ENCODE measurements around the gene SCN4B.

SCN4B gene

DNA sequence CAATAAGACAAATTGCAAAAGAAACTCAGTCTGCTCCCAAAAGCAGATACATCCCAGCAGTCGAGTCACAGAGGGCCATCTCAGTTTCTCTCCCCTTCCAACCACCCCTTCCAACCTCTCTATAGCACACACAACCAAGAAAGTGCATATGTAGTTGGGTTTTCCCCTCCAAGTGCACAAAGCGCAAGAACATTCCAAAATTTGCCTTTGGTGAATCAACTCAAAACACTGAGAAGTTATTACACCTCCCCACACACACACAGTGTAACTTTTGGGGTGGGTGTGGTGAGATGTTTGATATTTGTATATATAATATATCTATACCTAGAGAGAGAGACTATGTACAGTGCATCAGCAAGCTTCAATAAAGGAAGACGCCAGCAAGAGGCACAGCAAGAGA, 10.2 kb upstream of the SCN4B start:
- H4K8ac ChIP-seq (ENCODE audit: low read depth, low read length): no peak overlapping the region
- H2BK120ac ChIP-seq (ENCODE audit: low read depth, low read length): no peak overlapping the region
- no peaks in the 10 kb centered on the region for H3K9me3 ChIP-seq (replicated peaks in 1 of 2; ENCODE audit: control insufficient read depth in 2 of 2, insufficient read depth in 1 of 2, low read depth in 1 of 2, low read length in 2 of 2)
- H4K91ac ChIP-seq (ENCODE audit: low read depth, low read length, poor library complexity): no peak overlapping the region
- no peak overlapping the region for H3K18ac ChIP-seq (ENCODE audit: low read length)
- no peaks in the 10 kb centered on the region for H3K79me1 ChIP-seq (ENCODE audit: low read depth, low read length)
- no peak for DNase-seq (ENCODE audit: low spot score)
- no peak overlapping the region for H3K4me3 ChIP-seq (ENCODE audit: low read length in 2 of 2)
- H2BK12ac ChIP-seq (ENCODE audit: low read length): no peak overlapping the region
- H2AFZ ChIP-seq (ENCODE audit: low read length): no peak overlapping the region
- H2BK15ac ChIP-seq (ENCODE audit: low read length): no peak overlapping the region
- H3K4ac ChIP-seq (ENCODE audit: low read length): no peak overlapping the region
- no peak overlapping the region for H2AK5ac ChIP-seq (ENCODE audit: low read depth, low read length)
- no peak overlapping the region for H2BK5ac ChIP-seq (ENCODE audit: low read length)
- H3K27me3 ChIP-seq (ENCODE audit: control insufficient read depth in 3 of 3, insufficient read depth in 3 of 3, low read depth in 1 of 3, low read length in 3 of 3): peaks cover 0 to 89% (median 7%) of the 10 kb centered on the region in 3 experiments
- H3K14ac ChIP-seq (ENCODE audit: low read length): no peak overlapping the region
- no peak overlapping the region for H3K27ac ChIP-seq (replicated peaks; ENCODE audit: low read length)
- H3K4me2 ChIP-seq (ENCODE audit: insufficient read depth, low read length, poor library complexity, severe bottlenecking): no peak overlapping the region
- H3K23ac ChIP-seq (ENCODE audit: low read depth, low read length, poor library complexity): no peak overlapping the region
- H3K9ac ChIP-seq (ENCODE audit: low read depth, low read length, poor library complexity): no peak overlapping the region
- no peaks in the 10 kb centered on the region for H3K4me1 ChIP-seq (ENCODE audit: control insufficient read depth in 2 of 2, insufficient read depth in 1 of 2, low read depth in 1 of 2, low read length in 2 of 2)
- no CpG with 5 or more reads among the region's 3 CpGs for WGBS, 2 donors (ENCODE audit: extremely low coverage in 2 of 2, insufficient read length in 2 of 2, insufficient replicate concordance in 1 of 2)
- H3K36me3 ChIP-seq (replicated peaks in 1 of 2; ENCODE audit: control insufficient read depth in 2 of 2, insufficient read depth in 2 of 2, low read length in 2 of 2): no peaks in the 10 kb centered on the region

DNA sequence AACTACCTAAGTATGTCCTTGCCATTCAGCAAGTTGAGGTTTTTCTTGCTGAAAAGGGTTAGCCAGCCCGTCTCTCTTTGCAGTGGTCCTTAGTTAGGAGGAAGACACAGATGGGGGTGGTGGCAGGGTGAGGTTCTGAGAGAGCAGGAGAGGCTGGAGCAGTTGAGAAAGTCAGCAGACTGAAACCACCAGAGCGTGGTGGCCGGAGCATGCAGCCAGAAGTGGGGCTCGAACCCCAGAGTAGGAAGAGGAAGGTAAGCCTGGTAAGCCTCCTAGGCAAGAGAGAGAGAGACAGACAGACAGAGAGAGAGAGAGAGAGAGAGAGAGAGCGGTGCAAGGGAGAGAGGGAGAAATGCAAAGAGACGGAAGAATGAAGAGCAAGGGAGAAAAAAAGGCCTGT, 9.2 kb upstream of the SCN4B start:
- H3K18ac ChIP-seq (ENCODE audit: low read length): no peak overlapping the region
- no peaks in the 10 kb centered on the region for H3K9me3 ChIP-seq (replicated peaks in 1 of 2; ENCODE audit: control insufficient read depth in 2 of 2, insufficient read depth in 1 of 2, low read depth in 1 of 2, low read length in 2 of 2)
- no peak overlapping the region for H3K4ac ChIP-seq (ENCODE audit: low read length)
- H2BK15ac ChIP-seq (ENCODE audit: low read length): no peak overlapping the region
- H3K27ac ChIP-seq (replicated peaks; ENCODE audit: low read length): no peak overlapping the region
- peaks cover 0 to 4% of the 10 kb centered on the region in 2 donors for H3K4me1 ChIP-seq (ENCODE audit: control insufficient read depth in 2 of 2, insufficient read depth in 1 of 2, low read depth in 1 of 2, low read length in 2 of 2)
- H3K79me1 ChIP-seq (ENCODE audit: low read depth, low read length): no peaks in the 10 kb centered on the region
- no peak for DNase-seq (ENCODE audit: low spot score)
- H2AFZ ChIP-seq (ENCODE audit: low read length): no peak overlapping the region
- H3K27me3 ChIP-seq (ENCODE audit: control insufficient read depth in 3 of 3, insufficient read depth in 3 of 3, low read depth in 1 of 3, low read length in 3 of 3): peaks cover 0 to 90% (median 18%) of the 10 kb centered on the region in 3 experiments
- no peak overlapping the region for H3K14ac ChIP-seq (ENCODE audit: low read length)
- H2BK12ac ChIP-seq (ENCODE audit: low read length): no peak overlapping the region
- no peak overlapping the region for H2AK5ac ChIP-seq (ENCODE audit: low read depth, low read length)
- no CpG with 5 or more reads among the region's 6 CpGs for WGBS, 2 donors (ENCODE audit: extremely low coverage in 2 of 2, insufficient read length in 2 of 2, insufficient replicate concordance in 1 of 2)
- H2BK5ac ChIP-seq (ENCODE audit: low read length): no peak overlapping the region
- no peak overlapping the region for H3K23ac ChIP-seq (ENCODE audit: low read depth, low read length, poor library complexity)
- no peak overlapping the region for H2BK120ac ChIP-seq (ENCODE audit: low read depth, low read length)
- no peak overlapping the region for H3K4me3 ChIP-seq (ENCODE audit: low read length in 2 of 2)
- no peak overlapping the region for H3K9ac ChIP-seq (ENCODE audit: low read depth, low read length, poor library complexity)
- no peak overlapping the region for H4K91ac ChIP-seq (ENCODE audit: low read depth, low read length, poor library complexity)
- no peaks in the 10 kb centered on the region for H3K36me3 ChIP-seq (replicated peaks in 1 of 2; ENCODE audit: control insufficient read depth in 2 of 2, insufficient read depth in 2 of 2, low read length in 2 of 2)
- H4K8ac ChIP-seq (ENCODE audit: low read depth, low read length): no peak overlapping the region
- no peak overlapping the region for H3K4me2 ChIP-seq (ENCODE audit: insufficient read depth, low read length, poor library complexity, severe bottlenecking)

- no peak overlapping the region for H2AK5ac ChIP-seq (ENCODE audit: low read depth, low read length)
- no peak for DNase-seq (ENCODE audit: low spot score)
Observed at GRCh38 chr11:118157186-118157895, 4.7 kb upstream of the SCN4B start.

DNA sequence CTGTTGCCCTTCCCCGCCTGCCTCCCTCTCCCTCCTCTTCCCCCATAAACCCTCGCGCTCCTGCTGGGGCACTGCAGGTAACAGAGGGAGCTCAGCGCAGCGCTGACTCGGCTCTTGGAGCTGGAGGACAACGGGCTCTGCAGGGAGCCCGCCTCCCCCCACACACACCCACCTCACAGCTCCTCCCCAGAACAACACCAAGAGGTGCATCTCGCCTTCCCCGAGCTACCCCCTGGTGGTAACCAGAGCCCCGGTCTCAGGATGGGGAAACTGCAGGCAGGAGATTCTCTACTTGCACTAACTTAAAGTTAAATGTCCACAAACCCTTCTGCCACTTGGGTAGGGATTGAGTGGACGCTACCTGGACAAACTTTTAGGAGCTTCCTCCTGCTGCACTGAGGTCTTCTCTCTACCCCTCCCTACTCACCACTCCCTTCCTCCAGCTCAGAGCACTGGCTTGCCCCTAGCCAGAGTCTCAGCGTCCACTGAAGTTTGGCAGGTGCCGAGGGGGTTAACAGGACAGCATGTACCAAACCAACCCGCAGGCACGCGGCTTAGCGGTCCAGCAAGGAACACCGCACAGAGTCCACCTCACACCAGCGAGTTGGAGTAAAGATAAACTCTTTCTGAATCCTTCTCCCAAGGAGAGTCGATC, 4.0 kb upstream of the SCN4B start:
- Histone ChIP-seq H2BK15ac (ENCODE audit: low read length) (no peak overlapping the region), H3K18ac (ENCODE audit: low read length) (no peak overlapping the region), H3K4me2 (ENCODE audit: insufficient read depth, low read length, poor library complexity, severe bottlenecking) (peak overlapping the region; percentile 57), H2BK5ac (ENCODE audit: low read length) (no peak overlapping the region), H3K14ac (ENCODE audit: low read length) (no peak overlapping the region), H3K9ac (ENCODE audit: low read depth, low read length, poor library complexity) (no peak overlapping the region), H3K23ac (ENCODE audit: low read depth, low read length, poor library complexity) (peak overlapping the region; percentile 35), H3K4ac (ENCODE audit: low read length) (no peak overlapping the region), H4K91ac (ENCODE audit: low read depth, low read length, poor library complexity) (no peak overlapping the region), H2BK120ac (ENCODE audit: low read depth, low read length) (no peak overlapping the region), H2AK5ac (ENCODE audit: low read depth, low read length) (no peak overlapping the region), H3K4me1 (ENCODE audit: control insufficient read depth in 2 of 2, insufficient read depth in 1 of 2, low read depth in 1 of 2, low read length in 2 of 2) (peaks cover 3 to 23% of the 10 kb centered on the region in 2 donors), H3K79me1 (ENCODE audit: low read depth, low read length) (no peaks in the 10 kb centered on the region), H3K36me3 (replicated peaks in 1 of 2; ENCODE audit: control insufficient read depth in 2 of 2, insufficient read depth in 2 of 2, low read length in 2 of 2) (no peaks in the 10 kb centered on the region), H4K8ac (ENCODE audit: low read depth, low read length) (no peak overlapping the region), H3K27me3 (ENCODE audit: control insufficient read depth in 3 of 3, insufficient read depth in 3 of 3, low read depth in 1 of 3, low read length in 3 of 3) (peaks cover 0 to 97% (median 62%) of the 10 kb centered on the region in 3 experiments), H2AFZ (ENCODE audit: low read length) (no peak overlapping the region), H3K9me3 (replicated peaks in 1 of 2; ENCODE audit: control insufficient read depth in 2 of 2, insufficient read depth in 1 of 2, low read depth in 1 of 2, low read length in 2 of 2) (no peaks in the 10 kb centered on the region), H3K4me3 (ENCODE audit: low read length in 2 of 2) (no peak overlapping the region), H2BK12ac (ENCODE audit: low read length) (peak overlapping the region; percentile 26), H3K27ac (replicated peaks; ENCODE audit: low read length) (no peak overlapping the region)
- WGBS, 2 donors (ENCODE audit: extremely low coverage in 2 of 2, insufficient read length in 2 of 2, insufficient replicate concordance in 1 of 2): no CpG with 5 or more reads among the region's 21 CpGs
- DNase-seq (ENCODE audit: low spot score): no peak

More at GRCh38 chr11:118157186-118157895, 4.7 kb upstream of the SCN4B start:
- Histone ChIP-seq H3K79me1 (ENCODE audit: low read depth, low read length) (no peaks in the 10 kb centered on the region), H3K14ac (ENCODE audit: low read length) (no peak overlapping the region), H3K23ac (ENCODE audit: low read depth, low read length, poor library complexity) (no peak overlapping the region), H3K18ac (ENCODE audit: low read length) (no peak overlapping the region), H4K8ac (ENCODE audit: low read depth, low read length) (no peak overlapping the region), H3K27ac (replicated peaks; ENCODE audit: low read length) (no peak overlapping the region), H2BK5ac (ENCODE audit: low read length) (no peak overlapping the region), H3K4me3 (ENCODE audit: low read length in 2 of 2) (no peak overlapping the region), H2AFZ (ENCODE audit: low read length) (no peak overlapping the region), H3K9ac (ENCODE audit: low read depth, low read length, poor library complexity) (no peak overlapping the region), H3K36me3 (replicated peaks in 1 of 2; ENCODE audit: control insufficient read depth in 2 of 2, insufficient read depth in 2 of 2, low read length in 2 of 2) (no peaks in the 10 kb centered on the region), H4K91ac (ENCODE audit: low read depth, low read length, poor library complexity) (no peak overlapping the region), H3K4me1 (ENCODE audit: control insufficient read depth in 2 of 2, insufficient read depth in 1 of 2, low read depth in 1 of 2, low read length in 2 of 2) (peaks cover under 1 to 19% of the 10 kb centered on the region in 2 donors), H2BK12ac (ENCODE audit: low read length) (no peak overlapping the region), H2BK120ac (ENCODE audit: low read depth, low read length) (no peak overlapping the region), H3K4me2 (ENCODE audit: insufficient read depth, low read length, poor library complexity, severe bottlenecking) (no peak overlapping the region), H2BK15ac (ENCODE audit: low read length) (no peak overlapping the region), H3K9me3 (replicated peaks in 1 of 2; ENCODE audit: control insufficient read depth in 2 of 2, insufficient read depth in 1 of 2, low read depth in 1 of 2, low read length in 2 of 2) (no peaks in the 10 kb centered on the region), H3K4ac (ENCODE audit: low read length) (no peak overlapping the region), H3K27me3 (ENCODE audit: control insufficient read depth in 3 of 3, insufficient read depth in 3 of 3, low read depth in 1 of 3, low read length in 3 of 3) (peaks cover 0 to 96% (median 55%) of the 10 kb centered on the region in 3 experiments)
- no CpG with 5 or more reads among the region's 10 CpGs for WGBS, 2 donors (ENCODE audit: extremely low coverage in 2 of 2, insufficient read length in 2 of 2, insufficient replicate concordance in 1 of 2)
